HG03354 (cell line): ENCODE data around the gene CCNY.
"Not testable (repeated sequence)": the region's sequence is repeated elsewhere in the genome, so short reads cannot be mapped to it uniquely, and the experiment has no call there.

ENCODE experiments used
- ATAC-seq: cut with Tn5 transposase; IDR thresholded peaks from one replicate; pipeline ENCODE4 v1.9.1; 2021; ENCODE audit warnings: mild to moderate bottlenecking; ENCODE audit not compliant: unreplicated experiment, poor library complexity, severe bottlenecking

The CCNY gene

DNA sequence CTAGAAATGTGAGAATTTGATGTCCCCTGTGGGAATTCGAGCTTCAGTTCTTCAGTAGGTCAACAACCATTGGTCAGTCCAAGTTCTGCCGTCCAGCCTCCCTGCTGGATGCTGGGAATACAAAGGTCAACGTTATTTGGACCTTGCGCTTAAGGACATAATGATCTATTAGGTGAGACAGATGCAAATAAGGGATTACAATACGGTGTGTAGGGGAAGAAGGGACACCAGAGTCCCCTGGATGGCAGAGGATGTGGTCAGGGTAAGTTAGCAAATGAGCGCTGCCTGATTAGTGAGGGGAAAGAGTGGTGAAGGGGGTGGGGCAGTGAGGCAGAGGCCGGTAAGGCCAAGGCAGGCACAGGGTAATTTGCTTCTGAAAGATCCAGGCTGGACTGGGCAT is 16.2 kb downstream of the CCNY start:
- ATAC-seq: peak; percentile 43

DNA sequence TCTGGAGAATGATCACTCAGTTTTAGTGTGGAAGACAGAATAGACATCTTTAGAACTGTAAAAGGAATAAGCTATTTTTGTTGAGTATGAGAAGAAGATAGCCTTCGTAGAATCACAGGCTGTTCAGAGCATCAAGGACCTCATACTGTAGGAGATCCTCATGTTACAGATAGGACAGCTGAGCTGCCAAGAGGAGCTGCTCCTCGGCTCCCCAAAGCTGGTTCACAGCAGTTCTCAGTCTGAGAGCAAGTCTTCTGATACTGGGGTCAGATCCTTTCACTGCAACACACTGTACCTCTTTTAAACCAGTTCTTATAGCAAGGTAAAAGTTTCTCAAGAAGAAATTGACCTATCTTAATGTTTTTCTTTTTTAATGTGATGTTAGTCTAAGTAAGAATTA is 17.1 kb downstream of the CCNY start:
- no peak for ATAC-seq

DNA sequence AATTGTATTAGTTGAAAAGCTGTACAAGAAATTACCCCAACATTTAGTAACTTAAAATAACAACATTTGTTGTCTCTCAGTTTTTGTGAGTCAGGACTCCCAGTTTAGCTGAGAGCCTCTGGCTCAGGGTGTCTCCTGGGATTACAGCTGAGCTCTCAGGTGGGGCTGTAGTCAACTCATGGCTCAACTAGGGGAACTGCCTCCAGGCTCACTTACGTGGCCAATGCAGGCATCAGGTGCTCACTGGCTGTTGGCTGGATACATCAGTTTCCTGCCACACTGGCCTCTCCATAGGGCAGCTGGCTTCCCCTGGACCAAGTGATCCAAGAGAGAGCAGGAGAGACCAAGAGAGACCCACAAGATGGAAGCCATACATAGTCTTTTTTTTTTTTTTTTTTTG is 17.5 kb downstream of the CCNY start:
- ATAC-seq: peak; percentile 38

DNA sequence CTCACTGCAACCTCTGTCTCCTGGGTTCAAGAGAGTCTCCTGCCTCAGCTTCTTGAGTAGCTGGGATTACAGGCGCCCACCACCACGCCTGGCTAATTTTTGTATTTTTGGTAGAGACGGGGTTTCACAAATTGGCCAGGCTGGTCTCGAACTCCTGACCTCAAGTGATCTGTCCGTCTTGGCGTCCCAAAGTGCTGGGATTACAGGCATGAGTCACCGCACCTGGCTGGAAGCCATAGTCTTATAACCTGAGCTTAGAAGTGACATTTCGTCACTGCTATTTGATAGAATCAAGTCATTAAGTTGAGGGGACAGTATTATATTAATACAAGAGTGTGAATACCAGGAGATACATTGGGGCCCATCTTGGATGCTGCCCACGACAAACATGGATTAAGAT is 17.9 kb downstream of the CCNY start:
- ATAC-seq: not testable (repeated sequence)

DNA sequence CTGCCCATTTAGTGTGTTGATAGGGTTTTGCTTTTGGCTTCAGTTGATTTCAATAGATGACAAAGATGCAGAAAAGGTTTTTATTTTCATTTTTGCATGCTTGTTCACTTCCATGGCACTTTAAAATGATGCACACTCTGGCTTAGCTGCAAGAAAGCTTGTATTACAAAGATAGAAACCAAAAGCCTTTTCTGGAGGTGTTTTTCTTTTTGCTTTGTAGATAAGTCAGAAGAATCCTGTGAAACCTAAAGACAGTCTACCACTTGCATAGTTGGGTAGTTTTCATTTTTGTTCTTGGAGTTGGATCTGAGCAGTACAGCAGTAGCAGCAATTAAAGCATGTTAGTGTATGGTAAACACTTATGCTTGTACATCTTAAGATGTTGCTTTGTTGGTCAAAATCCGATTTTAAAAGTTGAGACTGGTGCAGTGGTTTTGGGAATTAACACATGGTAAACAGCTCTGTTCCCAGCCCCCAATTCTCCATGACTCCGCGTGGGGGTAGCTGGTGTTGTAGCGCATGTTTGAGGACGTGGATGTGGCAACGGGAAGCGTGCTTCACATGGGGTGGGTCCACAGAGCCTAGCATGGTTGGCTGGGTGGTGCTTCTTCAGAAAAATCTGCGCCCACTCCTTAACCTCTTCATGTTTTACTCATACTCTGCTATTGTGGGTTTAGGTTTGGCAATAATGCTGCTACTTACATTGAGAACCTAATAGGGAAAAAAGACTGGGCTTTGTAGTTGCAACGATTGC is 19.8 kb downstream of the CCNY start:
- ATAC-seq: peak; percentile 61

DNA sequence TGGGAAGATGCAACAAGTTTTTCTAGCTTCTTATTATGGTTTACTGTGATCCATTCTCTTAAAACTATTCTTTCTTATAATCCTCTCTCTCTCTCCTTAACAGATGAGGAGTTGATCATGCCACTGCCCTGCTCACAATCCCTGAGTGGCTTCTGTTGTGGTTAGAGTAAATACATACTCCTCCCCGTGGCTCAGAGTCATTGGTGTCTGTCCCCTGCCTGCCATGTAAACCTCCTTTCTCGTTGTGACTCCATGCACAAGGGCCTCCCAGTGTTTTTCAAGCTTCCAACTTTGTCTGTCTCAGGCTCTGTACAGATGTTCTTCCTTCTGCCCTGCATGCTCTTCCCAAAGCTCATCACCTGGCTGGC is 20.4 kb downstream of the CCNY start:
- no peak for ATAC-seq

DNA sequence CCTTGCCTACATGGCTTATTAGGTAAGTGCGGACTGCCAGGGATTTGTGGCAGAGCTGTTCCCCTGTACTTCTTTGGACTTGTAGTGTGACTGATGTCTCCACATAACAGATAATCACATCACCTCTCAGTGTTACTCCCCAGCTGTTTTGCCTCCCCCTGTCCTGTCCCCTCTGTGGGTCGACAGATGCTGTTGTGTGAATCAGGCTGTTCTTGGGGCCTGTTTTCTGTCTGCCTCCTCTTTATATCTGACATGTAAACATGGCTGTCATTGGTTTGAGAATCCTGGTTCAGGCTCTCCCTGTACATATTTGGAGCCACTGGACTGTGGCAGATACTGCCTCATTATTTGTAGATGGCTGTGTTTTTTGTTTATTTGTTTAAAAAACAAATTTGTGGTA is 22.7 kb downstream of the CCNY start:
- no peak for ATAC-seq

DNA sequence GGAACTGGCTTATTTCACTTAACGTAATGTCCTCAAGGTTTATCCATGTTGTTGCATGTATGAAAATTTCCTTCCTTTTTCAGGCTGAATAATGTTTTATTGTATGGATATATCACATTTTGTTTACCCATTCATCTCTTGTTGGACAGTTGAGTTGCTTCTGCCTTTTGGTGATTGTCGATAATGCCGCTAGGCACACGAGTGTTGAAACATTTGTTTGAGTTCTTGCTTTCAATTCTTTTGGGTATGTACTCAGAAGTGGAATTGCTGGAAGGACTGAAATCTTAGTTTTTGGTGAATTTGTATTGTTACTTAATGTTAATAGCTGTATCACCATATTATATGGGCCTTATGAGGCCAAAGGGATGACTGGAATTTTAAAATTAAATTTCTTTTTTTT is 23.6 kb downstream of the CCNY start:
- ATAC-seq: no peak

DNA sequence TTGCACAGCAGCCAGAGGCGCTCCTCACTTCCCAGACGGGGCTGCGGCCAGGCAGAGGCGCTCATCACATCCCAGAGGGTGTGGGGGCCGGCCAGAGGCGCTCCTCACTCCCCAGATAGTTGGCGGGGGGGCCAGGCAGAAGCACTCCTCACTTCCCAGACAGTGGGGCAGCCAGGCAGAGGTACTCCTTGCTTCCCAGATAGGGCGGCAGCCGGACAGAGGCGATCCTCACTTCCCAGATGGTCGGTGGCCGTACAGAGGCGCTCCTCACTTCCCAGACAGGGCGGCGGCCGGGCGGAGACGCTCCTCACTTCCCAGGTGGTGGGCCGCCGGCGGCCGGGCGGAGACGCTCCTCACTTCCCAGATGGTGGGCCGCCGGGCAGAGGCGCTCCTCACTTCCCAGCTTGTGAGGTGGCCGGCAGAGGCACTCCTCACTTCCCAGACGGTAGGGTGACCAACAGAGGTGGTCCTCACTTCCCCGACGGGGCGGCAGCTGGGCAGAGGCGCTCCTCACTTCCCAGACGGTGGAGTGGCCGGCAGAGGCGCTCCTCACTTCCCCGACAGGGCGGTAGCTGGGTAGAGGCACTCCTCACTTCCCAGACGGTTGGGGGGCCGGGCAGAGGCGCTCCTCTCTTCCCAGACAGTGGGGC is 26.5 kb downstream of the CCNY start:
- ATAC-seq: no peak

DNA sequence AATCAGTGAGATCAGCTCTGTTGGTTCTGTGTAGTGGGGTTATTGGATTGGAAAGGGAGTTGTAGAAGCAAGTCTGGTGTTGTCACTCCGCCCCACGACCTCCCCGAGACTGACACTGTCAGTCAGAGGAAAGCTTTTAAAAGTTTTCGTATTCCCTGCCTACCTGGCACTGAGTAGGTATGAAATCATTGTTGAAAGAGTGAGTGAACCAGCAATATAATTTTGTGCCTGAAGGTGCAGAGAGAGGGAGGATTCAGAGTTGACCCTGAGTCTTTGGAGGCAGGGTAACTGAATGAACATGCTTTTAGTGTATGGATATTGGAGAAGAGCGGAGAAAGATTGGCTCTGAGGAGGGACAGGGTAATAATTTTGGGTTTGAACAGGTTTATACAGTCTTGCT is 27.3 kb downstream of the CCNY start:
- no peak for ATAC-seq

DNA sequence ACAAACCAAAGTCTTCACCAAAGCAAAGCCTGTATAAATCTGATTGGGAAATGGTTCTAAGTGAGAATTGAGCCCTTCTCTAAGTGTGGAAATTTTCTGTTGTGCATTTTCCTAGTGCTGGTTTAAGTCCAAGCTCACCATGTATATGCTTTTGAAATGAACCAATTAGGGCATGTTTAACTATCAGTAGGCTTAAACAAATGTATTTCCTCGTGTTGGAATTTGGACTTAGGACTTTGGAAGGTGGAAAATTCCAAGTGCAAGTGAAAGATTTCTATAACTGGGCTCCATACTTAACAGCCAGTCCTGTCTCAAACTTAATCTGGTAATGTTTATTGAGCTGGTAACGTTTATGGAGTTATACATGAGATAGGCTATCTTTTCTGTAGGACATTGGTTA is 28.5 kb downstream of the CCNY start:
- no peak for ATAC-seq

DNA sequence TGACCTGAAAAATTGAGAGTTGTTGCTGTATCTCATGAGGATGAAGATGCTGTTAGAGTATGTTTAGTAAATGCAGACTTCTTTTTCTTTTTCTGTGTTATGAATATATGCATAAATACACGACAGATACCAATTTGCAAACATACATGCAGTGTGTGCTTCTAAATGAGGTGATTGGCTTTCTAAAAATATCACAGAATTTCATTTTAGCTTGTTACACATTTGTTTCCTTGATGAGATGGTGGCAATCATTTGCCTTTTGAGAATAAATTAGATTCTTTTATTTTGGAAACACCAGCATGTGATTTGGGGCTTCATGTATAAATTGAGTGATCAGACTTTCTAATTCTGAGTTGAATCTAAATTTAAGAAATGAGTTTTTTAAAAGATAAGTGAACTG is 29.7 kb downstream of the CCNY start:
- ATAC-seq: no peak

DNA sequence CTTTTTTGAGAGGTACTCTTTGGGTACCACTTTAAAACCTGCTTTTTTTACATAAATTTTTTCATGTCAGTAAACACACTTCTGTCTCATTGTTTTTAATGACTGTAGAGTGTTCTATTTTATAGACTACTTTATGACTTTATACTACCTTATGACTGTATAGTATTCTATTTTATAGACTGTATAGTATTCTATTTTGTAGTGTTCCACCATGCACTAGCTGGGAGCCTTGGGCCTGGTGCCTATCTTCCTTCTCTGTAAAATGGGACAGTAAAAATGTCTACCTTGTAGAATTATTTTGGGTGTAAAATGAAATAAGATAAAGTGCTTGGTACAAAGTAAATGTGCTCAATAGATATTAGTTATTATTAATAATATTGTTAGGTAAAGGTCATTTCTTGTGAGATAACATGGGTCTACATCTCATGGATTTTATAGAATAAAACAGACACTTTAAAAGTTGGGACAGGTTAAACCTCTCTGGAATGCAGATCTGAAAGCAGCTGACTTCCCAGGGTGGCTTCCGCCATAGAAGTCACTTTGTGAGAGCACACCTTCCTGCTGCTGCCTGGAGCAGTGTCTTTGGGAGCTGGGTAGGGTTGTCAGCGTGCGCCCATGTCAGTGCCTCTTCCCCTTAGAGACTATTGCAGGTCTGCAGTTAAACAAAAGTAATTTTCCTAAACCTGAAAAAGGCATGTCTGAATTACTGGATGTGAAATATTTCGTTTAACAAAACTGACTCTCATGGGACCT is 31.0 kb downstream of the CCNY start:
- ATAC-seq: no peak

DNA sequence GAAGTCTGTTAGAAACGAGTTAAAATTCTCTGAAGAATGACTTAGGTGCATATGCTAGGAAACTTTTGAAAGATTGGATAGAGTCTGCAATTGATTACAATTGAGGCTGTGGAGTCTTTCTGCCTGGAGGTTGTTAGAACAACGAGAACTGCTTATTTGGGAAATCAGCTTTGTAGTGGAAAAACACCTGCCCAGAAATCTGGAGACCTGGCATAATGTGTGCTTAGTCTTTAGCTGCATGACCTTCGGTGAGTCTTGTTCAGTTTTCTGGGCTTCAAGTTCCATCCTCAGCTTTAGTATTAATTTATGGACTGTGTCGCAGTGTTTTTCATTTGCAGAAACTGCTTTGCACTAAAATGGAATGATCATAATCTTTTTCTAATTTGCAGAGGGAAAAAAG is 31.7 kb downstream of the CCNY start:
- ATAC-seq: no peak

DNA sequence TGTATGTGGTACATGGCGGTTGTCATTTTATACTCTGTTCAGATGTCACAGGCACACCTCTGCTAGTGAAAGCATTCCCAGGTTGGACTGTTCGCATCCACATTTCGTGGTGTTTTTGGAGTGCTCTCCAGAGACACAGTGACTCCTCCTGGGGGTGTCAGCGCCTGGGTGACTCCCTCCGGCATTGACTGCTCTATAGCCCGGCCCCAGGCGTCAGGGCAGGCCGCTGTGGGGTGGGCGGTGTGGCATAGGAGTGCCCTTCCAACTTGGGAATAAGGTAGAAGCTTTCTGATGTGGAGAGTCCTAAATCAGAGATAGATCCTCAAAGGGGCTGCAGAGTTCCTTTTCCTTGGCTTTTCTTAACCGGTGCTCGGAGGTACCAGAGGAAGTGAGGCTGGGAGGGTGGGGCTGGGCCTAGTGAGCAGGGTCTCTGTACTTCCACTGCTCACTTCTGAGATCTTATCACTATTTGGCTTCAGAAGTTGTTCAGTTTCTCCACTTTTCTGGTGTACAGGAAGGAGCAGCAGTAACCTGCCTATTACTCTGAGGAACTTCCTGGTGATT is 32.3 kb downstream of the CCNY start:
- no peak for ATAC-seq

DNA sequence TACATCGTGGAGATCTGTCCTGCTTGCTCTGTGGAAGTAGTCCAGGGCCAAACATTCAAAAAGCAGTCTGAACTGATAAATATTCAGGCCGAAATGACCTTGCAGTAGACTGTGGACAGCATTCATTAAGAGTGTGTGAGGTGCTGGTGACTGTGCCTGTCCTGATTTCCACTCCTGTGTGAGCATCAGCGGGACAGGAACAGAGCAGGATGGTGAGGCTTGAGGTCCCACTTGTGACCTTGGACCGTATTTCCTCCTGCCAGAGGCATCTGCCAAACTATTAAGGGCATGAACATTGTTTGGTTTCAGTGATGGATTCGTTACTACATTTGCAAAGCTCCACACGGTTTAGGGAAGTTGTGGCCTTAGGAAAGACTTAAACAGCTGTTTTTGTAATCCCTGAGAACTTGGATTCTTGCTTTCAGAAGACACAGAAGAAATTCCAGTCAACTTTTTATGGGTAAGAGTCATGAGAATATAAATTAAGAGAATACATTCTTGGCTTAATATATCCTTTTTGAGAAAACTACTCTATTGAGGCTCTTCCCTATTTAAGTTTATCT is 32.8 kb downstream of the CCNY start:
- ATAC-seq: no peak

DNA sequence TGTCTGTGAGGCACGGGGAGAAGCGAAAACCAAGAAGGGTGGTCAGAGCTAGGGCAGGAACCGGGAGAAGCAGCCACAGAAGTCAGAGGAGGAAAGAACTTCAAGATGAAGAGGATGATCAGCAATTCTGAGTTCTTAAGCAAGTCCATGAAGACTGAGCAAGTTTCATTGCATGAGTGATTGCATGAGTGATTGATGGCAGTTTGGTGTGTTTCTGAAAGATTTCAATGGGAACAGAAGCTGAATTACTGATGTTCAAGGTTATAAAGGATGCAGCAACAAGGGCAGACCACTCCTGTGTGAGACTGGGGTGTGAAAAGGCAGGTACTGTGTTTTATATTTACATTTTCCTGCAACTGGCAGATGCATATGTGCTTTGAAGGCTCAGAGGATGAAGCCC is 35.4 kb downstream of the CCNY start:
- ATAC-seq: no peak

DNA sequence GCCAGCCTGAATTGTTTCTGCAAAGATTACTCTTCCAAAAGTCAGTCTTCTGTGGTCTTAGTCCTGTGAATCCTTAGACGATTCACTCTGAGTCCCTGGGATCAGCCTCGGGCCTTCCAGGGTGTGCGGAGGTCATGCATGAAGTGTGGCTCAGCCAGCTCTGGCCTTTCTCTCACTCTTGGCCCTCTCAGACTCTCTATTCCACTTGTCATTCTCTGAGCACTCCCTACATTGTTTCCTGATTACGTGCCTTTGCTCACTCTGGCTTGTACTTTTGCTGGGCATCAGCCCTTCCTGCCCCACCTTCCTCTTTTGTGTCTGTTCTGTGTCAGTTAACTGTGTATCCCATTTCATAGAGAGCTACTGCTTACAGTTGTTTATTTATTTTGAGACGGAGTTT is 36.0 kb downstream of the CCNY start:
- no peak for ATAC-seq

DNA sequence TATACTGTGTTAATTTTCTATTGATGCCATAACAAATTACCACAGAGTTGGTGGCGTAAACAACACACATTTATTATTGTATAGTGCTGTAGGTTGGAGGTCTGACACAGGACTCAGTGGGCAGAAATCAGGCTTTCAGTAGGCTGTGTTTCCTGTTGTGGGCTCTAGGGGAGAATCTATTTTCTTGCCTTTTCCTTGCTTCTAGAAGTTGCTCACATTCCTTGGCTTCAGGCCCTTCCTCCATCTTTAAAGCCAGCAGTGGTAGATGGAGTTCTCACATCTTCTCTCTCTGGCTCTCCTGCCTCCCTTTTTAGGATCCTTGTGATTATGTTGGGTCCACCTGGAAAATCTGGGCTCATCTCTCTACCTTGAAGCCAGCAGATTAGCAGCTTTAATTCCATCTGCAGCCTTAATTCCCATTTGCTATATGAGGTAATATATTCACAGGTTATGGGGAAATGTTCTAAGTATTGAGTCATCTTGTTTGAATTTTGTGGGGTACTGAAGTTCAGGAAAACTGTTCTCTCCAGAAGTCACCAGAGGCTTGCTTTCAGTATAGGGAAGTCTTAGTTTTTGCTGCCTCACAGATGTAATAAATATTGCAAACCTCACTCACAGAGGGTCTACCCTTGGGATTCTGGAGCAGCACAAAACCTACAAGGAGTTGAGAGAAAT is 38.9 kb downstream of the CCNY start:
- no peak for ATAC-seq
